ENCODE results near the gene RARA.
A peak's percentile ranks its signal among the peaks of the same experiment; 100 is the strongest.
"Not testable (repeated sequence)": the region's sequence is repeated elsewhere in the genome, so short reads cannot be mapped to it uniquely, and the experiment has no call there.

The RARA gene

DNA sequence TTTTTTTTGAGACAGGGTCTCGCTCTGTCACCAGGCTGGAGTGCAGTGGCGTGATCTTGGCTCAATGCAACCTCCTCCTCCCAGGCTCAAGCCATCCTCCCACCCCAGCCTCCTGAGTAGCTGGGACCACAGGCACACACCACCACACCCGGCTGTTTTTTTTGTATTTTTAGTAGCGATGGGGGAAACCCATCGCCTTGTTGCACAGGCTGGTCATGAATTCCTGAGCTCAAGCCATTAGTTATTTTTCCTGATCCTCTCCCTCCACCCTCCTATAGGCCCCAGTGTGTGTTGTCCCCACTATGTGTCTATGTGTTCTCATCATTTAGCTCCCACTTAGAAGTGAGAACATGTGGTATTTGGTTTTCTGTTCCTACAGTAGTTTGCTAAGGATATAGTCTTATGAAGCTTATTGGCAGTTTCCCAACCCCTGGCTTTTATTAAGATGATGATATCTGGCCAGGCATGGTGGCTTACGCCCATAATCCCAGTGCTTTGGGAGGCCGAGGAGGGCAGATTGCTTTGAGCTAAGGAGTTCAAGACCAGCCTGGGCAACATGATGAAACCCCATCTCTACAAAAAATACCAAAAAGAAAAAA, 9.7 kb upstream of the RARA start:
- not testable (repeated sequence) for DNase-seq

DNA sequence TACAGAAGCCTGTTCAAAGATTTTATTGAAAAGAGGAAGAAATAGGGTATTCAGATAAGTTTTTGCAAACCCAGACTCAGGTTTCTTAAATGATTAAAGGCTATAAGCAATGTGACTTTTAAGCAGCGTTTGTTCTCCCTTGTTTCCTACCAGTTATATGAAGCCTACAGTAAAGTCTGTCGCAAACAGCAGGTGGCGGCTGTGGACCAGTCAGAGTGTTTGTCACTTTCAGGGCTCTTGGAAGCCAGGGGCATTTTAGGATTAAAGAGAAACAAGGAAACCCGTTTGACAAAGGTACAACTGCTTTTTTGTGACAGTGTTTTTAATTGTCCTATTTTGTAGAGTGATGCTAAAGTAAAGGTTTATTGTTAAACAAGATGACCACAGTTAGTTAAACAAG, 7.7 kb upstream of the RARA start:
- no peak for DNase-seq

DNA sequence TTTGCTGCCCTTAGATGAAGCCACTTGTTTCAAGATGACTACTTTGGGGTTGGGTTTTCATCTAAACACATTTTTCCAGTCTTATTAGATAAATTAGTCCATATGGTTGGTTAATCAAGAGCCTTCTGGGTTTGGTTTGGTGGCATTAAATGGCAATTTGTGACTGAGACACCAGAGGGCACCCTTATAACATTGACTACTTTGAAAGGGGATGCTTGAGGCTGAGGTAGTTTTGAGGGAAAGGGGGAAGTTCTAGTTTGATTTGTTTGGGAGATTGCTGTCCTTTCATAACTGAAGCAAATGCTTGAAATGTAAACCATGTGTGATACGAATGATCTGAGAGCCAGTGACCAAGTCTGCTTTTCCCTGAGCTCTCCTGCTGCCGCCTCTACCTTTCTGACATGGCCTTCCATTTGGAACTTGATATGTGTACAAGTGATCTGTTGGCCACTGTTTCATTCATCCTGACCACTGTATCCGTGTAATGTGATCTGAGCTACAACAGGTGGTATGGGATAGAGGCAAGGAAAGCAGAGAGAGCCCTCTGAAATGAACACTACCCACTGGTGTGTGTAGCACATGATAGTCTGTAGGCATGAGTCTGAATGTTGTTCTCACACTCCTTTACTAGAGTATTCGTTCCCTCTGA, 5.8 kb upstream of the RARA start:
- no peak for DNase-seq

DNA sequence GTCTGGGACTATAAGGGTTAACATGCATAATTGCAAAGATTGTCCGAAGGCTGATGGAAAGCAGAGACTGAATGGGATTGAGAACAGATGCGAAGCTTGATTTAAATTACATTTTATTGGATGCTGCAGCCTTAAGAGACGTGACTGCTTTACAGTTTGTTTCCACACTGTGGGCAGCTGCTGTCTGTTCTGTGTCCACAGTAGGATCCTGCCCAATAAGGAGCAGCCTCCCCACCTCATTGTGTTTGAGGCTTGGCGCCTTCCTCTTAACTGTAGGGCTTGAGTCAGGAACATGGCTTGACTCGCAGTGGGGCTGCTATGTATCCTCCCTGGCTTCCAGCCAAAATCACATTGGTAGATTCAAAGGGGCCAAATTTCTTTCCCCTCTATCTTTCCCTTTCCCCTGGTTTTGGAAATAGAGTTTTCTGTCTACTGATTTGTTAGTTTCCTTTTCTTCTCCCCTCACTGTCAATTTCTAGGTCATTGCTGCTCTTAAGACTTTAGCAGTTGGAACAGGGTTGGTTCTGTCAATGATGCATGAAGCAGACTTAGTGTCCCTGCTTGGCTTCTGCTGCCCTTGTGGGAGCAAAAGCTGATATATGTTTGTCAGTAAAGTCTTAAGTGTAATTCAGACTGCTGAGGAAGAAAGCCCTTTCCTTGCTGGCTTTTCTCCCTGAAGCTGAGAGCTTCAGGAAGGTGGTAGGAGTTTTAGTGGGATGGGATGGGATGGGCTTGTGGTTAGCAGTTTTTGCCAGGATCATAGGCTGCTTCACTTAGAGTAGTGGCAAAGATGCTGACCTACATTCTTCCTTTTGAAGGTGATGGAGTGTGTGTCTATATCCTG, 5.0 kb upstream of the RARA start:
- no peak for DNase-seq

DNA sequence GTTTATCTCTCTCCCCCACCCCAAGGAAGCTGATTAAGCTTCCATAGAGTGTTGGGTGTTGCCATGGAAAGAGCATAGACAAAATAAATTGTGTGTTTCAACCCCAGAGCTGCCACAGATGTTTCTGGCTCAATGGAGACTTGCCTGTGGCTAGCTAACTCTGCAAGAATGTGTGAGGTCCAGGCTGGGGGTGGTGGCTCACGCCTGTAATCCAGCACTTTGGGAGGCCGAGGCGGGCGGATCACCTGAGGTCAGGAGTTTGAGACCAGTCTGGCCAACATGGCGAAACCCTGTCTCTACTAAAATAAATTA, 4.5 kb upstream of the RARA start:
- not testable (repeated sequence) for DNase-seq

DNA sequence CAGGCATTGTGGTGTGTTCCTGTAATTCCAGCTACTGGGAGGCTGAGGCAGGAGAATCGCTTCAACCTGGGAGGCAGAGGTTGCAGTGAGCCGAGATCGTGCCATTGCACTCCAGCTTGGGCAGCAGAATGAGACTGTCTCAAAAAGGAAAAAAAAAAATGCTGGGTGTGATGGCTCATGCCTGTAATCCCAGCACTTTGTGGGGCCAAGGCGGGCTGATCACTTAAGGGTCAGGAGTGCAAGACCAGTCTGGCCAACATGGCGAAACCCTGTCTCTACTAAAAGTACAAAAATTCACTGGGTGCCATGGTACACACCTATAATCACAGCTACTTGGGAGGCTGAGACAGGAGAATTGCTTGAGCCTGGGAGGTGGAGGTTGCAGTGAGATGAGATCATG, 4.1 kb upstream of the RARA start:
- not testable (repeated sequence) for DNase-seq

DNA sequence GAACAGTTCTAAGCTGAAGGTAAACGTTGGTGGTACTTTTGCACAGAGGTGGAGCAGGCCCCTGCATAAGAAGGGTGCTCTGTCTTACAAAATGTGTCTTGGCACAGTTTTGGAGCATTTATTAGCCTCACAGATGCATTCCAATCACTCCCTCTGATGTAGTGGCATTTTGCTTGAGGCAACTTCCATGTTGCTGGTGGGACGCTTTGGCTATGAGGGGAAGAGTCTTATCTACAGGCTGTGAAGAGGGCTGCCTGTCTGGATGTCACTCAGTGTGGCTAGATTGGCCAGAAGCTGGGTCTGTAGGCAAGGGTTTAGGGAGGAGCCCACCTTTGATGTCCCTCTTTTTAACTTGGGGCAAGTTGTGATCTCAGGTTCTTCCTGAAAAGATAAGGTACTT, 2.6 kb upstream of the RARA start:
- DNase-seq: peak; percentile 51

DNA sequence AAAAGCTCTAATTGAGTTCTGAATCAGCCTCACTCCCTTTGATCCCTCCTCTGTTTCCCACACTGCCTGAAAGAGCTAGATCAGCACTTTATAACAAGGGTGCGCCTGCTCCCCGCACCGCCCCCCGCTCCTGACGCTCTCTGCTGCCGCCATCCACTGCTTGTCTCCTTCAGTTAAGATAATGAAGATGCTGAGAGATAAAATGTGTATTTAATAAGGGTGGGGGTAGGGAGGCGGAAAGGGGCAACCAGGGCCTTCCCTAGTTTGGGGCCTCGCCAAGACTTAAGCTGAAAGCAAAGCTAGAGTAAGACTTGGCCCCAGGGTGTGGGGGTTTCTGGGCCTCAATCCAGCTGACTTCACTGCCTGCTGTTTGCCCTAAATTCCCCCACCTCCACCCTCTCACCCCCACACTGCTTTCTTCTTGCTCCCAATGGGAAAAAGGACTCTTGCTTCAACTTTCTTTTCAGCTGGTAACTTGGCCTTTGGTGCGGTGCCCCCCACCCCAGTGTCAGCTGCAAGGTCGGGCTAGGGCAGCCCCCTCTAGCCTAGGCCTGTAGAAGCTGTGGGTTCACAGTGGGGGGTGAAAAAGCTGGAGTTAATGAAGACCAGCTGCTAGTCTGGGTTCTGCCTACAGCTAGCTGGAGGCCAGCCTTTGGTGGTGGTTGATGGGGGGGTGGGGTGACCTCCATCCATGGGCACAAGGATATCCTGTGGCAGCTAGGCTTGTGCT, 1.8 kb upstream of the RARA start:
- peak; percentile 59 for DNase-seq

DNA sequence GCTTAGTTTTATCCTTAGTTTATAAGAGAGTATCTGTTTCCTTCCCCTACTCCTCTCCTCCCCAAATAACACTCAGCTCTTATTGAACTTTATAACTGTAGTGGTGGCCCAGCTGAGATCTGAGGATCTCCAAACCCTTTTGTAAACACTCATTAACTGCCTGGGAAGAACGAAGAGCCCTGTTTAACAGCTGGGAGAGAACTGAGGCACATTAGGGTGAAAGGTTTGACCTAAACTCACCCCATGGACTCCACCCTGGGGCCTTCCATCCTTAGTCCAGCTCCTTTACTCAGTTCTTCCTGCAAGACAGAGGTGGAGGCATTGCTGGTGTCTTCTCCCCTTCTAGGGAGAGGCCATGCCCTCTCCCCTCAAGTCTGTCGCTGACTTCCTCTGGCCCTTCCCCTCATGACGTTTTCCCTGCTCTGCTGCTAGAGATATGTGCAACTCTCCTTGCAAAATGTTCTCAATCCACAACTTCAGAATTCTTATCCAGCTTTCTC, 1.2 kb upstream of the RARA start:
- DNase-seq: peak; percentile 55

DNA sequence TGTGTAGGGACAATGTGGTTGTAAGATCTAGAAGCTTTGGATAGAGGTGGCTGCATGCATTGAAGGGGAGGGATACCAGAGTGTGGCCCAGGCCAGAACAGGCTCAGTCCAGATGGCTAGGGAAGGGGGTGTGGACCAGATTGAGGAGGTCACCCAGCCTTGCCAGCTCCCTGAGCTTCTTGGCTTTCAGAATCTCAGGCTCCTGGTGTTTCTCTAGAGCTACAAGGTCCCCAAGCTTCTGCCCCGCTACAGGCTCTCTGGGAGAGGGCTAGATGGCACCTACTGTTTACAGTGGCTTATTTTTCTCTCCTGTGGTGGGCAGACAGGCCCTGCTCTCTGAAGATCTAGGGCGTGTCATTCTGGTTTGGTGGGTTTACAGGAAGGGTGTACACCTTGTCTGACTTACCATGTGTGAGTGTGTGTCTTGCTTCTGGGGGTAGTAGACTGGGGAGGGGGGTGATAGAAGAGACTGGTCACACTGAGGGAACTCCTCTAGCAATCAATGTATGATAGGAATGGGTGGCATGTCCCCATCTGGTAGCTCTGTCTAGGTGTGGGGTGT, 1.1 kb downstream of the RARA start:
- DNase-seq: peak; percentile 60

DNA sequence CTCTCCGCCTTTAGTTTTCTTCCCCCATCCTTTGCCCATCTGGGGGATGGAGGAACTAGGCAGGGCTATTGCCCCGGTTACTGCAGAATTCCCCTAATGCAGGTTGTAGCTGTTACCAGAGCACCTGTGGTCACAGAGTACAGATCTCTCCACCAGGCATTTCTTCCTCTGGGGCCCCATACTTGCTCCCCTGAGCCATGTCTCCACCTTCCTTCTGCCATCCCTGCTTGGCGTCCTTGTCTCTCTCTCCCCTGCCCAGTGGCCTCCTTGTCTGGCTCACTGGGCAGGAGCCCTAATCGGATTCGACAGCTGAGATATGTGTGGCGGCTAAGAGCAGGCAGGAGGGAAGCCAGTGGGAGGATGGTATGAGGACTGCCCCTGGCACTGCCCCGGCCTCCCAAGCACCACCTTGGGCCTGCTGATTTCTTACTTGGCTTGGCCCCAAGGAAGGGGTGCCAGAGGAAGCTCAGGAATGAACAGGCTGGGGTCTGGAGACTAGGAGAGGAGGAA, 2.0 kb downstream of the RARA start:
- DNase-seq: no peak

DNA sequence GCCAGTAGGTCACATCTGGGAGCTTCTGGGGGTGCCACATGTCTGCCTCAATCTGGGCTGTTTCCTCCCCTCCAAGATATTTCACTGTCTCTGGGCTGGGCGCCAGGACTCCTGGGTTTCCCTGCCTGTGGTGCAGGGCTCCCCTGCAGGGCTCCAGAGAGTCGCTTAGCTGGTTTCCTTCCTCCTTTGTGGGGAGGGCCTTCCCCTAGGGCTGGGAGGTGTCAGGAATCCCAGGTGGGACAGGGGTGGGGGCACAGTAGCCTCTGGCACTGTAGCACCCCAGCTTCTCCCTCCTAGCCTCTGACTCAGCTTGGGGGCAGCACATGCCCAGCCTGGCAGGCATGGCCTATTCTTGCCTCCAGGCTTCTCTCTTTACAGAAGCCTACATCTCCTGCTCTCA, 2.6 kb downstream of the RARA start:
- DNase-seq: peak; percentile 56

DNA sequence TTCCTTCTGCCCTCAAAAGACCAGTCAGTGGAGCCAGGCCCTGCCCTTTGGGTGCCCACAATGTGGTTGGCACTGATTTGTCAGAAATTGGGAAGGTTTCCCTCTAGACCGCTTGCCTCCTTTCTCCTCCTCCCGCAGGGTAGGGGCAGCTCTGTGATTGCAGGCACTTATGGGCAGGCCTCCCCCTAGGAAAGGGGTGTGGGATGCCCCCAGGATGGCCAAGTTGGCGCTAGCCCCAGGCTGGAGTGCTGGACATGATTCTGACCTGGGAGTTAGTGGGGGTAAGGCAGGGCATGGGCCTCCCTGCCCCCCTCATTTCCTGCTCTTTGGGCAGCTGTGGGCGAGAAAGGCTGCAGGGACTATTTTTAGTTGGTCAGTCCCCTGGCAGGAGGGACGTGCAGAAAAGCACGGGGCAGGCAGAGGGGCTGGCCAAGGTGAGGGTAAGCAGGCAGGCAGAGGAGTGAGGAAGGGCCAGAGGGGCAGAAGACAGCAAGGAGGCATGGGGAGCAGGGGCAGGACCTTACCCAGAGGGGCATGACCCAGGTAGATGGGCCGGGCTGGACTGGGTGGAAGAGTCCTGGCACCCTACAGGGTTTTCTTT, 3.3 kb downstream of the RARA start:
- DNase-seq: peak; percentile 56

DNA sequence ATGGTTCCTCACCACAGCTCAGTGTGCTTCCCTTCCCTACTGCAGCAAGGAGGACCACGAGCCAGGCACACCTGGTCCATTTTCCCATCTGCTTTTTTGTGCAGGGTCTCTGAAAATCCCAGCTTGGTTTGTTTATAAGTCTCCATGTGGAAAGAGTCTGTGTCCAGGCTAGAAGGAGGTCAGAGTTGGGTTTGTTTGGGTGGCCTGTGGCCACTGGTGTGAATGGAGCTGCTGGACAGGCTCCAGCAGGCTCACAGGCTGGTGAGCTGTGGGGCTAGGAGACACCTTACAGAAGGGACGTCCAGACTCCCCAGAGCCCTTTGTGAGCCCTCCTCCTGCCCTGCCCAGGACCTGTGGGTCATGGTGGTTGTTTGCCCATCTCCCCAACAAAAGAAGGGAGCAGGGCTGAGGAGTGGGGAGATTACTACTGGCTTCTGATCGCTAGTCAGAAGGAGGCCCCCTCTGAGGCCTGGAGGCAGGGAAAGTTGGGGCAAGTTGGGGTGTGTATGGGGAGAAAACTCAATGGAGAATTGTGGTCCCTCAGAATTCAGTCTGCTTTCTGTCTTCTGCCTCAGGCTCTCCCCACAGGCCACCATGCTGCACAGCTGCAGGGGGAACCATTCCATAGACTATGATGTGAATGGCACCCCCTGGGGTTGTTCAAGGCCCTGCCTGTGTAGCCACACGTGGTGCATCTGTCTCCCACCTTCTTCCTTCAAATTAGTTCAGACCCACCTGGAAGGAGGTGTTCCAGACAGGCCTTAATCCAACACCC, 4.1 kb downstream of the RARA start:
- DNase-seq: peak; percentile 57

DNA sequence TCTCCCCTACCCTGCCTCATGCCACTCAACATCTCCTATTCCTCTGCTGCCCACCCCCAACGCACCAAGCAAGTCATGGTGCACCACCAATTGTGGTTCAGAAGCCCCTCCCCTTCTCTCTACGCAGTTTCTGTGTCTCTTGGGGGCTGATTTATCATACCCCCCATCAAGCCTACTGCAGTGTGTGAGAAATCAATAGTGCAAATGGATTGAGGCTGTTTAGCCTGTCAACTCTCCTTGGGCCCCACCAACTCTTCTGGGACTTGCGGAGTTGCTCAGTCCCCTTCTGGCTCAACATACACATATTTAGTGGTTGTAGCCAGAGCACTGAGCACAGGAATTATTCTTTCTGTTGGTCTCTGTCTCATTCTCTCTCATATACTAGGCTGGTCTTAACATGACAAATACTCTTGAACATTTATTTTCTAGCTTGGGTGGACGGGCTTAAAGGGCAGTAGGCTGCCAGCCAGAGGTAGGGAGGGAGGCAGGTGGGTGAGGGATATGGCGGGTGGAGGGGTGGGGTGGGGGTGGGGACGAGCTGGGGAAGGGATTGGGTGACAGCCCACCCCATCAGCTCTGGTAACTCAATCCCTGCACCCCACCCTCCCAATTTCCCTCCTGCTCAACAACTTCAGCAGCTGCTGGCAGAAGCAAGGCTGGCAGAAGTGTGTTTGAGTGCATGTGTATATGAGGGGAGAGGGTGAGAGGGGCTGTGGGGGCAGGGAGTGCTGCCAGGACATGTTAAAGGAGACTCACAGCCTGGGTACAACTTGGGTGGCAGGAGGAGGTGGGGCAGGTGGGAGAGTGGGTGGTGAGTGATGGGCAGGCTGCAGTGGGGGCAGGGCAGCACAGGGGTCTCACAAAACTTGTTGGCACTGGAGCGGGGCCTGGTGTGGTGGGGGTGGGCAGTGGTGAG, 4.9 kb downstream of the RARA start:
- DNase-seq: no peak

DNA sequence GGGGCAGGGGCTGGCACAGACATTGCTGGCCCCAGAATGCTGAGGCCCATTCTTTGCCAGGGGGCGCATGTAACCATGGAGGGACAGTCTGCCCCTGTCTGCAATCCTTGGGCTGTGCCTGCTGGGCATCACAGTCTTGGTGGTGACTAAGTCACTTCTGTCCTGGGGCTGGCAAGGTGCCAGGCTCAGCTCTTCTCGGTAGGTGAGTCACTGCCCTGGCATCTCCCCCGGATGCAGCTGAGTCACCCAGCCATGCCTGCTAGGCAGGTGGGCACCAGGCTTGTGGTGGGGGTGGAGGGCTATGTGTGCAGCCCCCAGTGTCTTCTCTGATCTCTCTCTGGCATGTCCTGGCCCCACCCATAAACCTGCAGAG, 5.6 kb downstream of the RARA start:
- peak; percentile 88 for DNase-seq

DNA sequence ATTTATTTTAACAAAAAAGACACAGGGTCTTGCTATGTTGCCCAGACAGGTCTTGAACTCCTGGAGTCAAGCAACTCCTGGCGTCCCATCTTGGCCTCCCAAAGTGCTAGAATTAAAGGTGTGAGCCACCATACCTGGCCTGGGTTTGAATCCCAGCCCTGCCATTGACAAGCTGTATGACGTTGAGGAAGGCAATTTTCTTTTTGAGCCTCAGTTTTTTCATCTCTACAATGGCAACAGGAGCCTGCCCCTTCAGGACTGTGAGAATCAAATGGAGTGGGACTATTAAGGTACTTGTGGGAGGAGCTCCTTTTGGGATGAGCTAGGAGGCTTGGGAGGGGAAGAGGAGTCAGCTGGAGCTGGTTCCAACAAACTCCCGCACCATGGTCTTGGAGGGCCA, 6.2 kb downstream of the RARA start:
- peak; percentile 56 for DNase-seq

DNA sequence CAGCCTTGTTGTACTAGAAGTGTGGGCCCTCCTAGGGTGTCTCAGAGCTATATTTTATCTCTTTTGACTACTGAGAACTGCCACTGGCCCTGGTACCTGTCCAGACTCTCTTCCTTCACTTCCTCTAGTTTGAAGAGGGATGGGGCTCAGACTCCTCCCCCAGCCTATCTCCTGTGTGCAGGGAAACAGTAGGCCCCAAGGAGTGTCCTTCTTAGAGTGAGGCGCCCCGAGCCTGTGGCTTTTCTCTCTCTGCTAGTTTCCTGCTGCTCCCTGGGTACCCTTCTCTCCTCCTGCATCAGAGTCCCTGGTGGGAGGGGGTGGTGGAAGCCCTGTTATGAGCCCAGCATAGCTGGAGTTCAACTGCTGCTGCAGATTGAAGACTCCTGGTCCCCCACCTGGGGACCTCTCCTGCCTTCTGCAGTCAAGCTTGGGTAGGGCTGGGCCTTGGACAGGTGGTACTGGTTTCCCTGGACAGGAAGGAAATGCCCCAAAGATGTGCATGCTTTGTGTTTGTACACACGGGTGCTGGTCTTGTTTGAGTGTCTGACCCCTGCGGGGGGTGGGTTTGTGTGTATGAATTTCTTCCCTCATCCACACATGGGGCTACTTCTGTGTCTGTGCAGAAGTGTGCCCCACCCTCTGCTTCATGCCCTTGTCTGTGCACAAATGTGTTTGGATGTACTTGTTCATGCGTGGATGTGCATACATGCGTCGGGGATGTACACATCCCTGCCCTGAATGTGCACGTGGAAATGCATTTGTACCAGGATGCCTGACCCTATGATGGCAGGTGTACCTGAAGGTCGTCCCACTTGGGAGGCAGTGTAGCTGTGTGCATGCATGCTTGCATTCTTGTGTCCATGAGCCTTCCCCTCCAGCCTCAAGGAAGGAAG, 6.9 kb downstream of the RARA start:
- peak; percentile 62 for DNase-seq

DNA sequence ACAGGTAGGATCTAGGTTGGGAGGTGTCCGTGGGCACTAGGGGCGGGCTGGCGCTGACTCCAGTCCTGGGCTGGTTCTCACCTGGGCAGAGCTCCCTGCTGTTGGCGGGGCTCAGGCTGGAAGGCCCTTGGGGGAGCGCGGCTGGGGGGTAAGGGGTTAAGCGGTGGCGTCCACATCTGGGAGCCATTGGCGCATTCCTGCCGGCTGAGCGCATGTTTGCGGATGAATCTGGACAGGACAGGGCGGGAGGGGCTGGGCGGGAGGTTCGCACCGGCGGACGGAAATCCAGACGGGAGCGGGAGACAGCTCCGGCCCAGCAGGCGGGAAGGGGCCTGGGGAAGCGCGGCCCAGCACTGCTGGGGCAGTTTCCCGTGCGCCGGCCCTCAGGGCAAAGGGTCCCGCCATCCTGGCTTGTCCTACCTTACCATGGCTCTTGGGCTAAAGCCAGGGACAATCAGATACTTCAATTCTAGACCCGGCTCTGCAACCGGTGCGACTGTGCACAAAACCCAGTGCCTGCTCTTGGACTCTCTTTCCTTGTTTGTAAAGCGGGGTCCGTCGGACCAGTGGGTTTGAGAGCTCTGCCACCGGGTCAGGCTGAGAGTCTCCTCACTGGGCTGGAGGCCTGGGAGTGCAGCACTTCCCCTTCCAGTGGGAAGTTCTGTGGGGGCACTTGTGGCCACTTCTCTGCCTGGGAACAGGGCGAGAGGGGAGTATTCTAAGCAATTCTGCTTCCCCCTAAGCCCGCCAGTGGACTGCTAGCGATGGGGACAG, 7.8 kb downstream of the RARA start:
- DNase-seq: peak; percentile 58

Data from activated CD8-positive, alpha-beta memory T cell treated with anti-CD3 and anti-CD28 coated beads for 24 hours (primary cell).